HepG2 (cell line): ENCODE data around the gene VEGFA. TPM values are rescaled to one million over a fixed set of nuclear protein-coding genes. Genes with fewer than 3 reads are reported as not detected.
A peak's percentile ranks its signal among the peaks of the same experiment; 100 is the strongest.

ENCODE experiments used
- CEBPG ChIP-seq: IDR thresholded peaks from 2 replicates; pipeline ENCODE4 v1.6.1; 2016
- MED1 ChIP-seq: sonication (generic); formaldehyde crosslinking; IDR thresholded peaks from 2 replicates; pipeline ENCODE4 v1.4.0; 2020; ENCODE audit warnings: missing genetic modification reagents
- MXD4 ChIP-seq: IDR thresholded peaks from 2 replicates; pipeline ENCODE4 v1.6.1; 2016; ENCODE audit warnings: mild to moderate bottlenecking, missing biosample characterization, missing genetic modification reagents
- NCOA1 ChIP-seq: sonication (generic); formaldehyde crosslinking; IDR thresholded peaks from 2 replicates; pipeline ENCODE4 v1.9.0; 2021; ENCODE audit warnings: missing genetic modification reagents
- NFKBIZ ChIP-seq: IDR thresholded peaks from 2 replicates; pipeline ENCODE4 v1.6.1; 2018; ENCODE audit warnings: missing genetic modification reagents, missing compliant biosample characterization
- NR2F1 ChIP-seq, 2 experiments: fragments of 450-650 bp in 1 of 2; formaldehyde crosslinking in 1 of 2; IDR thresholded peaks; 2 replicates each; pipeline versions ENCODE4 v1.5.0 to v1.6.1; 2016 to 2020; ENCODE audit warnings: mild to moderate bottlenecking in 1 of 2, missing compliant biosample characterization in 1 of 2, missing genetic modification reagents in 1 of 2, moderate library complexity in 1 of 2
- RBM39 ChIP-seq: fragments of 200-400 bp; formaldehyde crosslinking; IDR thresholded peaks from one replicate; pipeline ENCODE4 v1.6.1; 2018; ENCODE audit warnings: antibody characterized with exemption, mild to moderate bottlenecking, low read depth, low read length; ENCODE audit not compliant: poor library complexity, severe bottlenecking
- RXRB ChIP-seq: IDR thresholded peaks from 2 replicates; pipeline ENCODE4 v1.6.1; 2016; ENCODE audit warnings: borderline replicate concordance, missing genetic modification reagents, missing compliant biosample characterization
- TBP ChIP-seq: sonication (generic); formaldehyde crosslinking; IDR thresholded peaks from 2 replicates; pipeline ENCODE4 v1.5.0; 2020; ENCODE audit warnings: missing genetic modification reagents
- ZBTB38 ChIP-seq: sonication (generic); formaldehyde crosslinking; IDR thresholded peaks from 2 replicates; pipeline ENCODE4 v1.5.1; 2020; ENCODE audit warnings: mild to moderate bottlenecking, missing genetic modification reagents
- ZNF121 ChIP-seq: sonication (generic); formaldehyde crosslinking; IDR thresholded peaks from 2 replicates; pipeline ENCODE4 v1.5.0; 2020; ENCODE audit warnings: mild to moderate bottlenecking, missing genetic modification reagents
- ZNF343 ChIP-seq: sonication (generic); formaldehyde crosslinking; IDR thresholded peaks from 2 replicates; pipeline ENCODE4 v1.4.0; 2020; ENCODE audit warnings: mild to moderate bottlenecking, missing genetic modification reagents
- ZNF354B ChIP-seq: sonication (generic); formaldehyde crosslinking; IDR thresholded peaks from 2 replicates; pipeline ENCODE4 v1.8.0; 2022; ENCODE audit warnings: mild to moderate bottlenecking, missing genetic modification reagents
- ZNF510 ChIP-seq: sonication (generic); formaldehyde crosslinking; IDR thresholded peaks from 2 replicates; pipeline ENCODE4 v1.4.0; 2020; ENCODE audit warnings: low read depth, mild to moderate bottlenecking, missing genetic modification reagents
- ZNF569 ChIP-seq: sonication (generic); formaldehyde crosslinking; IDR thresholded peaks from 2 replicates; pipeline ENCODE4 v1.5.0; 2020; ENCODE audit warnings: mild to moderate bottlenecking, missing genetic modification reagents, moderate library complexity, borderline replicate concordance
- ZNF720 ChIP-seq: sonication (generic); formaldehyde crosslinking; IDR thresholded peaks from 2 replicates; pipeline ENCODE4 v1.4.0; 2020; ENCODE audit warnings: missing genetic modification reagents
- polyA plus RNA-seq, 8 experiments: library from polyadenylated mRNA; depleted of rRNA in 3 of 8; stranded (reverse) in 7 of 8; unstranded in 1 of 8; fragments of >200 nt; fragmentation: Illumina TruSeq in 4 of 8; extraction: Trizol in 4 of 8; gene quantifications; 2 replicates each; pipeline versions ENCODE4 v1.2.1 to v1.2.3, GENCODE V29; 2011 to 2016; ENCODE audit warnings: low read depth in 4 of 8, missing spikeins in 1 of 8, mixed read lengths in 1 of 8; ENCODE audit not compliant: insufficient read depth in 1 of 8
- total RNA-seq, 5 experiments: library from RNA; depleted of rRNA; stranded (reverse); fragments of >200 nt; fragmentation: Illumina TruSeq; extraction: Trizol; gene quantifications; 2 replicates each; pipeline ENCODE4 v1.2.3, GENCODE V29; 2016; ENCODE audit warnings: low read depth in 1 of 5
- TF ChIP-seq, protein P1 (sequence below): IDR thresholded peaks from 2 replicates; pipeline ENCODE4 v1.6.1; 2016
- TF ChIP-seq, protein P2 (sequence below): sonication (generic); formaldehyde crosslinking; IDR thresholded peaks from 2 replicates; pipeline ENCODE4 v1.5.0; 2020; ENCODE audit warnings: missing genetic modification reagents
- TF ChIP-seq, protein P3 (sequence below): sonication (generic); formaldehyde crosslinking; IDR thresholded peaks from 2 replicates; pipeline ENCODE4 v1.4.0; 2020; ENCODE audit warnings: mild to moderate bottlenecking, missing genetic modification reagents
- TF ChIP-seq, protein P4 (sequence below): sonication (generic); formaldehyde crosslinking; IDR thresholded peaks from 2 replicates; pipeline ENCODE4 v1.5.1; 2020; ENCODE audit warnings: missing genetic modification reagents, mild to moderate bottlenecking, borderline replicate concordance
- TF ChIP-seq, protein P5 (sequence below): sonication (generic); formaldehyde crosslinking; IDR thresholded peaks from 2 replicates; pipeline ENCODE4 v1.5.1; 2020; ENCODE audit warnings: missing genetic modification reagents, mild to moderate bottlenecking, borderline replicate concordance
- TF ChIP-seq, protein P6 (sequence below): sonication (generic); formaldehyde crosslinking; IDR thresholded peaks from 2 replicates; pipeline ENCODE4 v1.5.0; 2020; ENCODE audit warnings: mild to moderate bottlenecking, missing genetic modification reagents

VEGFA gene
- total and polyA plus RNA-seq, 2 of the 13 experiments (the other 11 are each of a cell fraction or from before 2014, with no cell fraction given), result 68.1 to 629 TPM

DNA sequence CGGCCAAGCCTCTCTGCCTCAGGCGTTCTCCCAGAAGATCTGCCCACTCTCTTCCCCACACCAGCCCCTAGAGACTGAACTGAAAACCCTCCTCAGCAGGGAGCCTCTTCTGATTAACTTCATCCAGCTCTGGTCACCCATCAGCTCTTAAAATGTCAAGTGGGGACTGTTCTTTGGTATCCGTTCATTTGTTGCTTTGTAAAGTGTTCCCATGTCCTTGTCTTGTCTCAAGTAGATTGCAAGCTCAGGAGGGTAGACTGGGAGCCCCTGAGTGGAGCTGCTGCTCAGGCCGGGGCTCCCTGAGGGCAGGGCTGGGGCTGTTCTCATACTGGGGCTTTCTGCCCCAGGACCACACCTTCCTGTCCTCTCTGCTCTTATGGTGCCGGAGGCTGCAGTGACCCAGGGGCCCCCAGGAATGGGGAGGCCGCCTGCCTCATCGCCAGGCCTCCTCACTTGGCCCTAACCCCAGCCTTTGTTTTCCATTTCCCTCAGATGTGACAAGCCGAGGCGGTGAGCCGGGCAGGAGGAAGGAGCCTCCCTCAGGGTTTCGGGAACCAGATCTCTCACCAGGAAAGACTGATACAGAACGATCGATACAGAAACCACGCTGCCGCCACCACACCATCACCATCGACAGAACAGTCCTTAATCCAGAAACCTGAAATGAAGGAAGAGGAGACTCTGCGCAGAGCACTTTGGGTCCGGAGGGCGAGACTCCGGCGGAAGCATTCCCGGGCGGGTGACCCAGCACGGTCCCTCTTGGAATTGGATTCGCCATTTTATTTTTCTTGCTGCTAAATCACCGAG is 14.2 kb downstream of the VEGFA start (continued):
- TF ChIP-seq, protein P1, sequence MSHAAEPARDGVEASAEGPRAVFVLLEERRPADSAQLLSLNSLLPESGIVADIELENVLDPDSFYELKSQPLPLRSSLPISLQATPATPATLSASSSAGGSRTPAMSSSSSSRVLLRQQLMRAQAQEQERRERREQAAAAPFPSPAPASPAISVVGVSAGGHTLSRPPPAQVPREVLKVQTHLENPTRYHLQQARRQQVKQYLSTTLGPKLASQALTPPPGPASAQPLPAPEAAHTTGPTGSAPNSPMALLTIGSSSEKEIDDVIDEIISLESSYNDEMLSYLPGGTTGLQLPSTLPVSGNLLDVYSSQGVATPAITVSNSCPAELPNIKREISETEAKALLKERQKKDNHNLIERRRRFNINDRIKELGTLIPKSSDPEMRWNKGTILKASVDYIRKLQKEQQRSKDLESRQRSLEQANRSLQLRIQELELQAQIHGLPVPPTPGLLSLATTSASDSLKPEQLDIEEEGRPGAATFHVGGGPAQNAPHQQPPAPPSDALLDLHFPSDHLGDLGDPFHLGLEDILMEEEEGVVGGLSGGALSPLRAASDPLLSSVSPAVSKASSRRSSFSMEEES (CRISPR knock-in tag), result no peak
- TF ChIP-seq MXD4 (no peak), ZNF720 (CRISPR knock-in tag) (no peak), ZNF510 (no peak), NFKBIZ (CRISPR knock-in tag) (no peak), ZNF121 (no peak), ZNF343 (CRISPR knock-in tag) (no peak), RXRB (CRISPR knock-in tag) (no peak), MED1 (no peak), NCOA1 (CRISPR knock-in tag) (no peak), TBP (no peak), NR2F1 (CRISPR knock-in tag; IDR thresholded peaks at IDR 0.05) (no peak), ZBTB38 (peak; percentile 37; the same call in 1 of the 2 replicates), CEBPG (no peak), ZNF354B (CRISPR knock-in tag) (no peak), ZNF569 (CRISPR knock-in tag) (no peak), RBM39 (no peak)
- TF ChIP-seq, protein P2, sequence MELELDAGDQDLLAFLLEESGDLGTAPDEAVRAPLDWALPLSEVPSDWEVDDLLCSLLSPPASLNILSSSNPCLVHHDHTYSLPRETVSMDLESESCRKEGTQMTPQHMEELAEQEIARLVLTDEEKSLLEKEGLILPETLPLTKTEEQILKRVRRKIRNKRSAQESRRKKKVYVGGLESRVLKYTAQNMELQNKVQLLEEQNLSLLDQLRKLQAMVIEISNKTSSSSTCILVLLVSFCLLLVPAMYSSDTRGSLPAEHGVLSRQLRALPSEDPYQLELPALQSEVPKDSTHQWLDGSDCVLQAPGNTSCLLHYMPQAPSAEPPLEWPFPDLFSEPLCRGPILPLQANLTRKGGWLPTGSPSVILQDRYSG (CRISPR knock-in tag), result no peak
- TF ChIP-seq, protein P3, sequence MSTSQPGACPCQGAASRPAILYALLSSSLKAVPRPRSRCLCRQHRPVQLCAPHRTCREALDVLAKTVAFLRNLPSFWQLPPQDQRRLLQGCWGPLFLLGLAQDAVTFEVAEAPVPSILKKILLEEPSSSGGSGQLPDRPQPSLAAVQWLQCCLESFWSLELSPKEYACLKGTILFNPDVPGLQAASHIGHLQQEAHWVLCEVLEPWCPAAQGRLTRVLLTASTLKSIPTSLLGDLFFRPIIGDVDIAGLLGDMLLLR, result no peak
- TF ChIP-seq, protein P4, sequence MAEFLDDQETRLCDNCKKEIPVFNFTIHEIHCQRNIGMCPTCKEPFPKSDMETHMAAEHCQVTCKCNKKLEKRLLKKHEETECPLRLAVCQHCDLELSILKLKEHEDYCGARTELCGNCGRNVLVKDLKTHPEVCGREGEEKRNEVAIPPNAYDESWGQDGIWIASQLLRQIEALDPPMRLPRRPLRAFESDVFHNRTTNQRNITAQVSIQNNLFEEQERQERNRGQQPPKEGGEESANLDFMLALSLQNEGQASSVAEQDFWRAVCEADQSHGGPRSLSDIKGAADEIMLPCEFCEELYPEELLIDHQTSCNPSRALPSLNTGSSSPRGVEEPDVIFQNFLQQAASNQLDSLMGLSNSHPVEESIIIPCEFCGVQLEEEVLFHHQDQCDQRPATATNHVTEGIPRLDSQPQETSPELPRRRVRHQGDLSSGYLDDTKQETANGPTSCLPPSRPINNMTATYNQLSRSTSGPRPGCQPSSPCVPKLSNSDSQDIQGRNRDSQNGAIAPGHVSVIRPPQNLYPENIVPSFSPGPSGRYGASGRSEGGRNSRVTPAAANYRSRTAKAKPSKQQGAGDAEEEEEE (CRISPR knock-in tag), result no peak
- TF ChIP-seq, protein P5, sequence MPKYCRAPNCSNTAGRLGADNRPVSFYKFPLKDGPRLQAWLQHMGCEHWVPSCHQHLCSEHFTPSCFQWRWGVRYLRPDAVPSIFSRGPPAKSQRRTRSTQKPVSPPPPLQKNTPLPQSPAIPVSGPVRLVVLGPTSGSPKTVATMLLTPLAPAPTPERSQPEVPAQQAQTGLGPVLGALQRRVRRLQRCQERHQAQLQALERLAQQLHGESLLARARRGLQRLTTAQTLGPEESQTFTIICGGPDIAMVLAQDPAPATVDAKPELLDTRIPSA (CRISPR knock-in tag), result no peak
- TF ChIP-seq, protein P6, sequence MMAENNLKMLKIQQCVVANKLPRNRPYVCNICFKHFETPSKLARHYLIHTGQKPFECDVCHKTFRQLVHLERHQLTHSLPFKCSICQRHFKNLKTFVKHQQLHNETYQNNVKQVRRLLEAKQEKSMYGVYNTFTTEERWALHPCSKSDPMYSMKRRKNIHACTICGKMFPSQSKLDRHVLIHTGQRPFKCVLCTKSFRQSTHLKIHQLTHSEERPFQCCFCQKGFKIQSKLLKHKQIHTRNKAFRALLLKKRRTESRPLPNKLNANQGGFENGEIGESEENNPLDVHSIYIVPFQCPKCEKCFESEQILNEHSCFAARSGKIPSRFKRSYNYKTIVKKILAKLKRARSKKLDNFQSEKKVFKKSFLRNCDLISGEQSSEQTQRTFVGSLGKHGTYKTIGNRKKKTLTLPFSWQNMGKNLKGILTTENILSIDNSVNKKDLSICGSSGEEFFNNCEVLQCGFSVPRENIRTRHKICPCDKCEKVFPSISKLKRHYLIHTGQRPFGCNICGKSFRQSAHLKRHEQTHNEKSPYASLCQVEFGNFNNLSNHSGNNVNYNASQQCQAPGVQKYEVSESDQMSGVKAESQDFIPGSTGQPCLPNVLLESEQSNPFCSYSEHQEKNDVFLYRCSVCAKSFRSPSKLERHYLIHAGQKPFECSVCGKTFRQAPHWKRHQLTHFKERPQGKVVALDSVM, result peak; percentile 56; the same call in 1 of the 2 replicates
